Measurements from ENCODE around the gene ACSBG1. TPM values are rescaled to one million over a fixed set of nuclear protein-coding genes. Genes with fewer than 3 reads are reported as not detected.
A peak's percentile ranks its signal among the peaks of the same experiment; 100 is the strongest.

ACSBG1 gene
- total and polyA plus RNA-seq, 10 of the 15 experiments (the other 5 are each of a cell fraction or from before 2014, with no cell fraction given) = 0.11 to 0.75 (median 0.42) TPM

DNA sequence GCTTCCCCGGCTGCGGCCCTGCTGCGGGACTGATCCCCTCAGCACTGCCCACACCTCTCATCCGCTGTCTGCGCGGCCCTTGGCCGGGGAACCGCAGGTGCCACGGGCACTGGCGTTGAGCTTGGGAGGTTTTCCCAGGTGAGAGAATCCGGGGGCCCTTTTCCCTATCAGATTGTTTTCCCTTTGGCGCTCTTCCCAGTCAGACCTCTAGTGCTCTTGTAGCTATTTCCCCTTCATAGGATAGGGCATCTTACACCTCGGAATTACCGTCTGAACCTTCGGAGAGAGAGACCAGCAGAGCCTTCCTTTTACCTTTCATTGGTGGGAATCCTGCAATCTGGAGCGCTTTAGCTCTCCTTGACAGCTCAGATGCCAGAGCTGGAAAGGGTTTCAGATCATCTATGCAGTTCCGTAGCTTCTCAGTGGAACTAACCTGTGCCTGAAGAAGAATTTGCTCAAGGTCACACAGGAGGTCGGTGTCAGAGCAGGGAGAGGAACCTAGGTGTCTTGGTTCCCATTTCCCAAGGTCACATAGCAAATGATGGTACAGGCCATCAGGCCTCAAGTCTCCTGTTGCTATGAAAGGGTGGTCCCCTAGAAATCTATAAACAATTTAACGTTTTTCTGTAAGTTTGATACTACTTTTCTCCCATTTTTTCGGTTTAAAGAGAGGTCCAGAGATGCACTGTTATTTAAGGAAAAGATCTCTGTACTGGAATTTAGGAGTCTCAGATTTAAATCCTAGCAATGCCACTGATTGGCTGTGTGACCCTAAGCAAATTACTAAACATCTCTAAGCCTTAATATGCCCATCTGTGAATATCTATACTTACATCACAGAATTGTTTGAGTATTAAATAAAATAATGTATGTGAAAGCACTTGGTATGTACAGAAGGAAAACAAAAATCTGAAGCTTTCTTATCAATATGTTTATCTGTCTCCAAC, 84.3 kb downstream of the ACSBG1 start (continued):
- TF ChIP-seq BCL11A (IDR thresholded peaks at IDR 0.05; ENCODE audit: low read depth, low read length) = no peak
- TF ChIP-seq CUX1 (IDR thresholded peaks at IDR 0.05; ENCODE audit: insufficient replicate concordance, low read depth, low read length) = no peak
- TF ChIP-seq MTA3 (IDR thresholded peaks at IDR 0.05; ENCODE audit: borderline replicate concordance, low read length) = no peak
- TF ChIP-seq, protein P1, sequence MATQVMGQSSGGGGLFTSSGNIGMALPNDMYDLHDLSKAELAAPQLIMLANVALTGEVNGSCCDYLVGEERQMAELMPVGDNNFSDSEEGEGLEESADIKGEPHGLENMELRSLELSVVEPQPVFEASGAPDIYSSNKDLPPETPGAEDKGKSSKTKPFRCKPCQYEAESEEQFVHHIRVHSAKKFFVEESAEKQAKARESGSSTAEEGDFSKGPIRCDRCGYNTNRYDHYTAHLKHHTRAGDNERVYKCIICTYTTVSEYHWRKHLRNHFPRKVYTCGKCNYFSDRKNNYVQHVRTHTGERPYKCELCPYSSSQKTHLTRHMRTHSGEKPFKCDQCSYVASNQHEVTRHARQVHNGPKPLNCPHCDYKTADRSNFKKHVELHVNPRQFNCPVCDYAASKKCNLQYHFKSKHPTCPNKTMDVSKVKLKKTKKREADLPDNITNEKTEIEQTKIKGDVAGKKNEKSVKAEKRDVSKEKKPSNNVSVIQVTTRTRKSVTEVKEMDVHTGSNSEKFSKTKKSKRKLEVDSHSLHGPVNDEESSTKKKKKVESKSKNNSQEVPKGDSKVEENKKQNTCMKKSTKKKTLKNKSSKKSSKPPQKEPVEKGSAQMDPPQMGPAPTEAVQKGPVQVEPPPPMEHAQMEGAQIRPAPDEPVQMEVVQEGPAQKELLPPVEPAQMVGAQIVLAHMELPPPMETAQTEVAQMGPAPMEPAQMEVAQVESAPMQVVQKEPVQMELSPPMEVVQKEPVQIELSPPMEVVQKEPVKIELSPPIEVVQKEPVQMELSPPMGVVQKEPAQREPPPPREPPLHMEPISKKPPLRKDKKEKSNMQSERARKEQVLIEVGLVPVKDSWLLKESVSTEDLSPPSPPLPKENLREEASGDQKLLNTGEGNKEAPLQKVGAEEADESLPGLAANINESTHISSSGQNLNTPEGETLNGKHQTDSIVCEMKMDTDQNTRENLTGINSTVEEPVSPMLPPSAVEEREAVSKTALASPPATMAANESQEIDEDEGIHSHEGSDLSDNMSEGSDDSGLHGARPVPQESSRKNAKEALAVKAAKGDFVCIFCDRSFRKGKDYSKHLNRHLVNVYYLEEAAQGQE (IDR thresholded peaks at IDR 0.05; ENCODE audit: low read depth, low read length) = no peak
- TF ChIP-seq IKZF1 (conservative IDR thresholded peaks at IDR 0.05) = 0 out of 2 replicates have a peak, but pooled peaks have one; percentile 52
- TF ChIP-seq ATF3 (IDR thresholded peaks at IDR 0.05; ENCODE audit: borderline replicate concordance, extremely low read depth, low read depth, low read length) = no peak
- TF ChIP-seq EGR1 (IDR thresholded peaks at IDR 0.05; ENCODE audit: borderline replicate concordance in 1 of 2, low read depth in 2 of 2, low read length in 2 of 2) = no peak
- TF ChIP-seq MXI1 (IDR thresholded peaks at IDR 0.05; ENCODE audit: low read depth, low read length) = no peak

Measured in GM12878 (cell line).